HCT116 (cell line): ENCODE results near the gene ZNF423.

Experiments used
- ATF3 ChIP-seq: IDR thresholded peaks from 2 replicates; pipeline ENCODE4 v1.6.1; 2012
- CBX3 ChIP-seq: IDR thresholded peaks from 2 replicates; pipeline ENCODE4 v1.6.1; 2012; ENCODE audit warnings: low read depth
- CTCF ChIP-seq, 3 experiments: fragments of 200-600 bp in 1 of 3; sonication (generic) in 1 of 3; IDR thresholded peaks in 2 of 3; conservative IDR thresholded peaks in 1 of 3; 2 replicates each; pipeline ENCODE4 v1.5.1; 2012 to 2017; ENCODE audit warnings: low read depth in 2 of 3, low read length in 2 of 3, antibody characterized with exemption in 1 of 3, borderline replicate concordance in 1 of 3, control low read depth in 1 of 3, mild to moderate bottlenecking in 1 of 3, mixed read lengths in 1 of 3, mixed run types in 1 of 3, moderate library complexity in 1 of 3; ENCODE audit not compliant: insufficient read depth in 1 of 3
- EZH2phosphoT487 ChIP-seq: fragments of 200-600 bp; IDR thresholded peaks from 2 replicates; pipeline ENCODE4 v1.6.1; 2018; ENCODE audit warnings: antibody characterized with exemption, borderline replicate concordance
- FOSL1 ChIP-seq: IDR thresholded peaks from 2 replicates; pipeline ENCODE4 v1.6.1; 2012; ENCODE audit warnings: low read depth
- POLR2A ChIP-seq: IDR thresholded peaks from 2 replicates; pipeline ENCODE4 v1.7.0; 2011; ENCODE audit warnings: borderline replicate concordance; ENCODE audit not compliant: insufficient read depth, insufficient read length; ENCODE audit errors: extremely low read depth
- POLR2AphosphoS5 ChIP-seq: IDR thresholded peaks from 2 replicates; pipeline ENCODE4 v1.6.1; 2011; ENCODE audit warnings: mild to moderate bottlenecking, low read depth, low read length, moderate library complexity
- RAD21 ChIP-seq: IDR thresholded peaks from 2 replicates; pipeline ENCODE4 v1.6.1; 2012; ENCODE audit warnings: low read depth, mild to moderate bottlenecking

GRCh38 chr16:49713770-49714169 is 142.1 kb downstream of the ZNF423 start:
- no peak for TF ChIP-seq FOSL1
- TF ChIP-seq CTCF (IDR thresholded peaks at IDR 0.05 in 2 of 3, conservative IDR thresholded peaks at IDR 0.05 in 1 of 3; ENCODE audit: borderline replicate concordance in 1 of 3, insufficient read depth in 1 of 3, low read depth in 2 of 3, low read length in 2 of 3): no peak
- TF ChIP-seq POLR2AphosphoS5: no peak
- TF ChIP-seq POLR2A: no peak
- no peak for TF ChIP-seq EZH2phosphoT487
- TF ChIP-seq CBX3: no peak
- no peak for TF ChIP-seq ATF3
- no peak for TF ChIP-seq RAD21
